ENCODE measurements around the gene BAG5.

BAG5 gene

GRCh38 chr14:103508521-103509329, 53.7 kb downstream of the BAG5 start:
- no peak for DNase-seq (ENCODE audit: low read depth)

- DNase-seq (ENCODE audit: low read depth), result no peak
Observed at GRCh38 chr14:103507751-103508150, 54.7 kb downstream of the BAG5 start.

Data from activated T-helper 1 cell treated with Interleukin-2 at 50 U/mL for 16 hours (primary cell).